Vagina (tissue), 2 donors: ENCODE data around the gene CASQ1. TPM values are rescaled to one million over a fixed set of nuclear protein-coding genes. Genes with fewer than 3 reads are reported as not detected.
A peak's percentile ranks its signal among the peaks of the same experiment; 100 is the strongest.

Source experiments
- DNase-seq, 2 donors: peaks; one replicate each; pipeline ENCODE4 v3.0.0-alpha.2; 2017; ENCODE audit errors: extremely low spot score in 2 of 2
- H3K27ac ChIP-seq: fragments of 200-600 bp; sonication (generic); one replicate; pipeline ENCODE4 v1.5.1; 2019
- H3K27me3 ChIP-seq: fragments of 200-600 bp; sonication (generic); one replicate; pipeline ENCODE4 v1.5.1; 2019
- H3K36me3 ChIP-seq, 2 donors: fragments of 200-600 bp; sonication (generic); one replicate each; pipeline ENCODE4 v1.5.1; 2017 to 2019
- H3K4me1 ChIP-seq: fragments of 200-600 bp; sonication (generic); one replicate; pipeline ENCODE4 v1.5.1; 2019
- H3K4me3 ChIP-seq, 2 donors: fragments of 200-600 bp; sonication (generic); 1 replicate in 1 of 2; 2 replicates in 1 of 2; pipeline ENCODE4 v1.5.1; 2016 to 2019
- H3K9me3 ChIP-seq: fragments of 200-600 bp; sonication (generic); one replicate; pipeline ENCODE4 v1.5.1; 2019
- POLR2A ChIP-seq, 2 donors: fragments of 450-650 bp; IDR thresholded peaks; one replicate each; pipeline ENCODE4 v1.6.1; 2017; ENCODE audit warnings: antibody characterized with exemption in 2 of 2, mild to moderate bottlenecking in 2 of 2, moderate library complexity in 2 of 2
- POLR2AphosphoS5 ChIP-seq, 2 donors: sonication (generic); formaldehyde crosslinking; IDR thresholded peaks; one replicate each; pipeline ENCODE4 v1.9.0; 2017; ENCODE audit warnings: antibody characterized with exemption in 2 of 2, mild to moderate bottlenecking in 2 of 2, low read depth in 1 of 2; ENCODE audit not compliant: insufficient read depth in 1 of 2
- intact Hi-C: fragments of 100-400 bp; cut with DNase I; formaldehyde crosslinking; loops from one replicate; pipeline ENCODE4 v1.15.1; 2023
- total RNA-seq: library from RNA; depleted of rRNA; stranded (reverse); fragments of >200 nt; gene quantifications from one replicate; pipeline ENCODE4 v1.2.3, GENCODE V29; 2016
- TF ChIP-seq, protein P1 (sequence below), 3 experiments: fragments of 450-650 bp in 2 of 3; fragments of 200-600 bp in 1 of 3; sonication (generic) in 1 of 3; IDR thresholded peaks; one replicate each; pipeline ENCODE4 v1.5.1; 2017 to 2019; ENCODE audit warnings: antibody characterized with exemption in 3 of 3, mild to moderate bottlenecking in 2 of 3, moderate library complexity in 2 of 3

The CASQ1 gene
- total RNA-seq, 1 donor from 2014 or later, result not detected

- TF ChIP-seq POLR2A (IDR thresholded peaks at IDR 0.05), result no peak
- no peak for TF ChIP-seq POLR2AphosphoS5 (IDR thresholded peaks at IDR 0.05; ENCODE audit: insufficient read depth in 1 of 2, low read depth in 1 of 2)
- TF ChIP-seq, protein P1, sequence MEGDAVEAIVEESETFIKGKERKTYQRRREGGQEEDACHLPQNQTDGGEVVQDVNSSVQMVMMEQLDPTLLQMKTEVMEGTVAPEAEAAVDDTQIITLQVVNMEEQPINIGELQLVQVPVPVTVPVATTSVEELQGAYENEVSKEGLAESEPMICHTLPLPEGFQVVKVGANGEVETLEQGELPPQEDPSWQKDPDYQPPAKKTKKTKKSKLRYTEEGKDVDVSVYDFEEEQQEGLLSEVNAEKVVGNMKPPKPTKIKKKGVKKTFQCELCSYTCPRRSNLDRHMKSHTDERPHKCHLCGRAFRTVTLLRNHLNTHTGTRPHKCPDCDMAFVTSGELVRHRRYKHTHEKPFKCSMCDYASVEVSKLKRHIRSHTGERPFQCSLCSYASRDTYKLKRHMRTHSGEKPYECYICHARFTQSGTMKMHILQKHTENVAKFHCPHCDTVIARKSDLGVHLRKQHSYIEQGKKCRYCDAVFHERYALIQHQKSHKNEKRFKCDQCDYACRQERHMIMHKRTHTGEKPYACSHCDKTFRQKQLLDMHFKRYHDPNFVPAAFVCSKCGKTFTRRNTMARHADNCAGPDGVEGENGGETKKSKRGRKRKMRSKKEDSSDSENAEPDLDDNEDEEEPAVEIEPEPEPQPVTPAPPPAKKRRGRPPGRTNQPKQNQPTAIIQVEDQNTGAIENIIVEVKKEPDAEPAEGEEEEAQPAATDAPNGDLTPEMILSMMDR (IDR thresholded peaks at IDR 0.05), result no peak
- no peak overlapping the region for H3K4me3 ChIP-seq
- peaks cover 0 to 41% of the 10 kb centered on the region in 2 donors for H3K36me3 ChIP-seq
- H3K9me3 ChIP-seq, result no peaks in the 10 kb centered on the region
- no peaks in the 10 kb centered on the region for H3K27me3 ChIP-seq
- no peak overlapping the region for H3K27ac ChIP-seq
- no peak for DNase-seq
- peaks cover 55% of the 10 kb centered on the region for H3K4me1 ChIP-seq
- intact Hi-C loops, result no loop called here
These were observed 20.2 kb downstream of the CASQ1 start for GRCh38 chr1:160210561-160210960.

DNA sequence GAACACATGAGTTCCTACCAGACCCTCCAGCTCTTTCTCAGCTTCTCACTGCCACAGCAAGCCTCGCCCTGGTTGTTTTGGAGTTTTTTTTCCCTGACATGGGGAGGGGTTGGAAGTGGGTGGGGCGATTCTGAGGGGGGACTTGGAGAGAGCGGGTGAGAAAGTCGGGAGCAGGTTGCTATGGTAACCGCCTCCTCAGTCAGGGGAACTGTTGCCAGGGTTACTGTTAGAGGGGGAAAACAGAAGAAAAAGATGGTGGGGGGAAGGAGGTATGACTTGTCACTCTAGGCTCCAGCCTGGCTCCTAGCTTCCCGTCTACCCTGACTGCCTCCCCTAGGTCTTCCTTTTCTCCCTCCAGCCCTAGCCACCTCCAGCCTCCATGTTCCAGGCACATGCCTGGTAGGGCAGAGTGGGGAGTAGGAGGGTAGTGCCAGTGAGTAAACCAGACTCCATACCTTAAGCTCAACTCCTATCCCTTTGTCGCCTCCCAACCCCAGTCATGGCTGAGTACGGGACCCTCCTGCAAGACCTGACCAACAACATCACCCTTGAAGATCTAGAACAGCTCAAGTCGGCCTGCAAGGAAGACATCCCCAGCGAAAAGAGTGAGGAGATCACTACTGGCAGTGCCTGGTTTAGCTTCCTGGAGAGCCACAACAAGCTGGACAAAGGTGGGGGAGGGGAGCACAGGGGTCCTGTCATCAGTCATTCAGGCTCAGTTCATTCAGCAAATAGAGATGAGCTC, 20.8 kb downstream of the CASQ1 start:
- H3K4me1 ChIP-seq, result peaks cover 50% of the 10 kb centered on the region
- no peaks in the 10 kb centered on the region for H3K27me3 ChIP-seq
- DNase-seq, result peak in 1 of 2 donors; percentile 80
- no peak overlapping the region for H3K4me3 ChIP-seq
- no peak overlapping the region for H3K27ac ChIP-seq
- H3K36me3 ChIP-seq, result peaks cover 0 to 48% of the 10 kb centered on the region in 2 donors
- no peaks in the 10 kb centered on the region for H3K9me3 ChIP-seq
- intact Hi-C loops, result no loop called here
- TF ChIP-seq, protein P1 (IDR thresholded peaks at IDR 0.05), result no peak
- TF ChIP-seq POLR2AphosphoS5 (IDR thresholded peaks at IDR 0.05; ENCODE audit: insufficient read depth in 1 of 2, low read depth in 1 of 2), result no peak
- no peak for TF ChIP-seq POLR2A (IDR thresholded peaks at IDR 0.05)

DNA sequence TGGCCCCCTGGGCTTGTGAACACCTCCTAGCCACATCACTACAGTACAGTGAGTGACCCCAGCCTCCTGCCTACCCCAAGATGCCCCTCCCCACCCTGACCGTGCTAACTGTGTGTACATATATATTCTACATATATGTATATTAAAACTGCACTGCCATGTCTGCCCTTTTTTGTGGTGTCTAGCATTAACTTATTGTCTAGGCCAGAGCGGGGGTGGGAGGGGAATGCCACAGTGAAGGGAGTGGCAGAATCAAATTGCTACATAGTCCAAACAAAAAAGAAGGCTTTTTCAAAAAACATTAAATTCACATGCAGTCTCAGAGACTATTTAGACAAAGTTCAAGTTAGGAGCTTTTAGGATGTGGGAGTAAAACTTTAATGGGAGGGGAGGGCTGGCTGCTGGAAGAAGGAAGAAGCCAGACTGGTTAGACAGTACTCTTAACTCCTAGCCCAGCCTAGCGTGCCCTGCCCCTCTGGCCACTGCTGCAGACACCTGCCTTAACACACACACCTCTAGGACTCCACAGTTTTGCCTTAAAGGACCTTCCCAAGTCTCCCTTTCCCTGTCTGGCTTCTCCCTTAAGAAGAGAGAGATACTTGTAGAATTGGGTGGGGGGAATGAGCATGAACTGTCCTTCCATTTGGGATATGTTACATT, 24.2 kb downstream of the CASQ1 start:
- H3K36me3 ChIP-seq, result peaks cover 0 to 51% of the 10 kb centered on the region in 2 donors
- intact Hi-C loops, result no loop called here
- no peaks in the 10 kb centered on the region for H3K9me3 ChIP-seq
- no peaks in the 10 kb centered on the region for H3K27me3 ChIP-seq
- TF ChIP-seq, protein P1 (IDR thresholded peaks at IDR 0.05), result no peak
- no peak for TF ChIP-seq POLR2AphosphoS5 (IDR thresholded peaks at IDR 0.05; ENCODE audit: insufficient read depth in 1 of 2, low read depth in 1 of 2)
- TF ChIP-seq POLR2A (IDR thresholded peaks at IDR 0.05), result no peak
- DNase-seq, result no peak
- no peak overlapping the region for H3K4me3 ChIP-seq
- H3K4me1 ChIP-seq, result peaks cover 45% of the 10 kb centered on the region
- no peak overlapping the region for H3K27ac ChIP-seq

DNA sequence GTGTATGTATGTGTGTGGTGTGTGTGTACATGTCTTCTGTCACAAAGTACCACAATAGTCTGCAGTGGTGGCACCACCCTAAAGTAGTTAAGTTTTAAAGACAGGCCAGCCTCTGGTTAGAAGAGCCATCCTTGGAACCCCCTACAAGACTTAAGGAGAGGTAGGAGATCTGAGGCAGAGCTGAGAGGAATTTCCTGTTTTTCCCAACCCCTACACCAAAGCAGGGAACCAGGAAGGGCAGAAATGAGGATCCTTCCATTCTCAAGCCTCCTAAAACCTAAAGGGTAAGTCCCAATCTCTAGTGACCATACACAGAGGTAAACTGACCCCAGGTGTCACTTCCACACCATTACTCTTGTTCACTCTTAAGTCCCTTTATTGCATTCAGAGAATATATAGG, 25.9 kb downstream of the CASQ1 start:
- peaks cover 32% of the 10 kb centered on the region for H3K4me1 ChIP-seq
- H3K36me3 ChIP-seq, result peaks cover 0 to 61% of the 10 kb centered on the region in 2 donors
- TF ChIP-seq, protein P1 (IDR thresholded peaks at IDR 0.05), result no peak
- TF ChIP-seq POLR2AphosphoS5 (IDR thresholded peaks at IDR 0.05; ENCODE audit: insufficient read depth in 1 of 2, low read depth in 1 of 2), result no peak
- TF ChIP-seq POLR2A (IDR thresholded peaks at IDR 0.05), result no peak
- H3K27ac ChIP-seq, result no peak overlapping the region
- no peak overlapping the region for H3K4me3 ChIP-seq
- intact Hi-C loops, result no loop called here
- H3K9me3 ChIP-seq, result no peaks in the 10 kb centered on the region
- no peak for DNase-seq
- H3K27me3 ChIP-seq, result no peaks in the 10 kb centered on the region
